B cell (primary cell): ENCODE data around the gene DDI2. TPM values are rescaled to one million over a fixed set of nuclear protein-coding genes. Genes with fewer than 3 reads are reported as not detected.

Experiments
- ATAC-seq: fragments of 200-7000 bp; cut with Tn5 transposase; one replicate; pipeline ENCODE4 v1.10.0; 2021; ENCODE audit warnings: low read depth, mild to moderate bottlenecking, moderate number of reproducible peaks, moderate library complexity
- CTCF ChIA-PET: fragments of 350-600 bp; sonication (Branson Sonifier 250); formaldehyde crosslinking; loops from one replicate; lab custom pipeline; 2021; ENCODE audit warnings: antibody characterized with exemption, inconsistent platforms; lab: Charles Lee
- POLR2A ChIA-PET: fragments of 350-600 bp; sonication (Branson Sonifier 250); formaldehyde crosslinking; loops from one replicate; lab custom pipeline; 2021; ENCODE audit warnings: antibody characterized with exemption; lab: Charles Lee
- DNase-seq: peaks from one replicate; pipeline ENCODE4 v3.0.0; 2013
- H2AFZ ChIP-seq: 2 replicates; pipeline ENCODE4 v1.6.1; 2012; ENCODE audit warnings: mild to moderate bottlenecking, low read depth, low read length; ENCODE audit not compliant: insufficient read depth, poor library complexity, severe bottlenecking
- H3K27ac ChIP-seq, 2 donors: 1 replicate in 1 of 2; 2 replicates in 1 of 2; pipeline ENCODE4 v1.5.1; 2012 to 2013; ENCODE audit warnings: low read length in 2 of 2, mild to moderate bottlenecking in 2 of 2, moderate library complexity in 1 of 2
- H3K27me3 ChIP-seq, 4 experiments: fragments of 200-600 bp in 1 of 4; sonication (generic) in 1 of 4; replicated peaks in 1 of 4; 1 replicate in 2 of 4; 2 replicates in 2 of 4; pipeline versions ENCODE4 v1.6.1 to v1.7.0; 2013 to 2016; ENCODE audit warnings: low read length in 3 of 4, mild to moderate bottlenecking in 2 of 4, mixed read lengths in 1 of 4, moderate library complexity in 1 of 4; ENCODE audit not compliant: insufficient read depth in 4 of 4, control insufficient read depth in 3 of 4; ENCODE audit errors: control extremely low read depth in 1 of 4
- H3K36me3 ChIP-seq, 2 experiments: replicated peaks in 1 of 2; 1 replicate in 1 of 2; 2 replicates in 1 of 2; pipeline versions ENCODE4 v1.6.1 to v1.7.1; 2013; ENCODE audit warnings: low read length in 1 of 2; ENCODE audit not compliant: insufficient read depth in 2 of 2, control insufficient read depth in 1 of 2; ENCODE audit errors: control extremely low read depth in 1 of 2, extremely low read depth in 1 of 2
- H3K4me1 ChIP-seq, 2 donors: fragments of 200-600 bp in 1 of 2; sonication (generic) in 1 of 2; 1 replicate in 1 of 2; 2 replicates in 1 of 2; pipeline versions ENCODE4 v1.5.1 to v1.6.1; 2013 to 2017; ENCODE audit warnings: low read length in 2 of 2; ENCODE audit not compliant: control insufficient read depth in 2 of 2, insufficient read depth in 2 of 2
- H3K4me2 ChIP-seq: replicated peaks from 2 replicates; pipeline ENCODE3; 2012; ENCODE audit warnings: mild to moderate bottlenecking, low read depth, low read length; ENCODE audit not compliant: poor library complexity, severe bottlenecking
- H3K4me3 ChIP-seq, 5 experiments: fragments of 200-600 bp in 1 of 5; sonication (generic) in 1 of 5; 1 replicate in 3 of 5; 2 replicates in 2 of 5; pipeline versions ENCODE4 v1.5.1 to v1.7.0; 2011 to 2016; ENCODE audit warnings: low read length in 4 of 5, mild to moderate bottlenecking in 4 of 5, low read depth in 2 of 5, control low read depth in 1 of 5, moderate library complexity in 1 of 5; ENCODE audit not compliant: insufficient read depth in 1 of 5; ENCODE audit errors: control extremely low read depth in 1 of 5, extremely low read depth in 1 of 5
- H3K79me2 ChIP-seq: fragments of 200-600 bp; sonication (generic); one replicate; pipeline ENCODE4 v1.6.0; 2016; ENCODE audit warnings: low read length; ENCODE audit not compliant: control insufficient read depth, insufficient read depth
- H3K9ac ChIP-seq: fragments of 200-600 bp; sonication (generic); 2 replicates; pipeline ENCODE4 v1.6.1; 2017; ENCODE audit warnings: mild to moderate bottlenecking, low read length, moderate library complexity
- H3K9me3 ChIP-seq, 3 donors: one replicate each; pipeline versions ENCODE4 v1.6.1 to v1.7.1; 2013; ENCODE audit warnings: low read length in 2 of 3; ENCODE audit not compliant: control insufficient read depth in 2 of 3, insufficient read depth in 1 of 3; ENCODE audit errors: control extremely low read depth in 1 of 3
- H4K20me1 ChIP-seq: 2 replicates; pipeline ENCODE4 v1.6.0; 2012; ENCODE audit warnings: mild to moderate bottlenecking, low read length; ENCODE audit not compliant: insufficient read depth, control insufficient read depth, poor library complexity, severe bottlenecking
- H3K27ac Mint-ChIP-seq: one replicate; pipeline ENCODE4 v1.8.0; 2021; ENCODE audit warnings: mixed read lengths
- H3K27me3 Mint-ChIP-seq: one replicate; pipeline ENCODE4 v1.8.0; 2021; ENCODE audit warnings: mixed read lengths
- H3K4me1 Mint-ChIP-seq: one replicate; pipeline ENCODE4 v1.8.0; 2021; ENCODE audit warnings: mixed read lengths
- H3K4me3 Mint-ChIP-seq: one replicate; pipeline ENCODE4 v1.8.0; 2021; ENCODE audit warnings: mixed read lengths
- H3K9me3 Mint-ChIP-seq: one replicate; pipeline ENCODE4 v1.8.0; 2022; ENCODE audit warnings: mixed read lengths; ENCODE audit not compliant: insufficient read depth
- EZH2 ChIP-seq: IDR thresholded peaks from 2 replicates; pipeline ENCODE4 v1.6.1; 2012; ENCODE audit warnings: borderline replicate concordance, low read depth, mild to moderate bottlenecking, moderate library complexity, low read length; ENCODE audit not compliant: insufficient read depth, poor library complexity, severe bottlenecking
- WGBS: methylation state at CpG from one replicate; pipeline ENCODE4 v1.1.5; 2013; ENCODE audit warnings: missing lambda C conversion rate; ENCODE audit not compliant: insufficient coverage; 5-methylcytosine and 5-hydroxymethylcytosine counted together
- intact Hi-C: fragments of 100-400 bp; cut with micrococcal nuclease; formaldehyde crosslinking; loops from one replicate; pipeline ENCODE4 v1.10.0; 2022
- polyA plus RNA-seq: library from polyadenylated mRNA; depleted of rRNA; stranded (reverse); fragments of >200 nt; gene quantifications from 2 replicates; pipeline ENCODE4 v1.2.3, GENCODE V29; 2012
- total RNA-seq, 2 donors: library from RNA; stranded (reverse); fragments of 120-200 nt in 1 of 2; gene quantifications; 1 replicate in 1 of 2; 2 replicates in 1 of 2; pipeline versions ENCODE4 v1.2.3 to v1.2.4, GENCODE V29; 2013 to 2022
- TF ChIP-seq, protein P1 (sequence below): fragments of 200-600 bp; IDR thresholded peaks from one replicate; pipeline ENCODE4 v1.8.0; 2022; ENCODE audit warnings: antibody characterized with exemption, mild to moderate bottlenecking

Gene DDI2
- total and polyA plus RNA-seq, 2 donors (not counting 1 experiment from before 2014, with no cell fraction given), result 8.5 to 61.0 TPM

DNA sequence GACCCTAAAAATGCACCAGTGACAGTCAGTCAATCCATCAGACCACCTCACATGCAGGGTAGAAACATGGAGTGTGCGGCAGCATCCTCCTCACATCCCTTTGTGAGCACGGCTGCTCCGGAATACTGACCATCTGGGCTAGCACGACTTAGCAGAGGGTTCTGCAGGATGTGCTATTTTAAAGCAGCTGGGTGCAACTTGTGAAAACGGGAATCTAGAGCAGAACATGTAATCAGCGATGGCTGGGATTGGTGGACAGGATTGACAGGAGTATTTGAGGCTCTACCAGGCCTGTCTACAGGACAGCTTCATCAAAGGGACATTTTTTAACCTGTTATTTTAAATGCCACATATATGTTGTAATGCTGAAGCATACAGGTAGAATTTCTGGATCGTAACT lies 50.1 kb downstream of the DDI2 start:
- Mint-ChIP-seq H3K9me3 (no peaks in the 10 kb centered on the region), H3K27me3 (no peaks in the 10 kb centered on the region), H3K27ac (no peak overlapping the region), H3K4me3 (no peak overlapping the region), H3K4me1 (peaks cover 3% of the 10 kb centered on the region)
- Histone ChIP-seq H3K9ac (no peak overlapping the region), H3K4me2 (no peak overlapping the region), H4K20me1 (no peaks in the 10 kb centered on the region), H3K79me2 (no peaks in the 10 kb centered on the region), H3K27ac (no peak overlapping the region), H3K4me3 (no peak overlapping the region), H2AFZ (no peak overlapping the region), H3K27me3 (no peaks in the 10 kb centered on the region), H3K9me3 (no peaks in the 10 kb centered on the region), H3K4me1 (no peaks in the 10 kb centered on the region), H3K36me3 (peaks cover 2 to 8% of the 10 kb centered on the region in 2 experiments)
- ATAC-seq, result no peak
- intact Hi-C loops, result loop anchor here (5.0 kb wide), 1 partner anchor 75 kb away; the partner anchor contains the start of gene TMEM82
- WGBS, result 94% methylated on average over 3 of the region's 7 CpGs
- no peak for TF ChIP-seq EZH2
- POLR2A ChIA-PET, result no interaction called here
- CTCF ChIA-PET, result no interaction called here
- no peak for DNase-seq

DNA sequence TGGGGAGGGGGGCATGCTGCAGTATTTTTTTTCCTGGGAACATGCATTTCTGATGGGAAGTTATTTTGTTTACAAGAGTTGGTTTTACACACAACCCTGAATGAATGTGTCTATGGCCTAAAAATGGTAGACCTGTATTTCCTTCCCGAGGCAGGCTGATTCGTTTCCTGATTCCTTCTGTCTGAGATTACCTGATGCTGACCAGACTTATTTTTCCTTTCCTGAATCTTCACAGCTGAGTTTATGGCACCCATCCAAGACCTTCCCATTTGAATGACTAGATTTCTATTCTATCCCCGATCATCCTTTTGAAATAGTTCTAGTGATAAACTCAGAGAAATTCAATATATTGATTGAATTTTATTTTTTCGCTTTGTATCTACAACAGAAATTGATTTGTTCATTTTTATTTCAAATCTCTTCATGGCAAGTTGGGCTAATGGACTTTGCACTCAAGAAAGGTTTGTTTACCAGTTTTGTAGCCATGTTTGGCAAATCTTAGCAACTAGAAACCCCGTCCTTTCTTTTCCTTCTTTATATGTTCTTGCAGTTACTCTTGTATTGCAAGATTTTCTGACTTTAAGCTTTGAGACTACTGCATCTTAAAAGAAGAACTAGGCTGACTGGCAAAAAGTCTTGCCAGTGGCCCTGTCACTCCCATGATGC lies 51.0 kb downstream of the DDI2 start:
- ATAC-seq (no peak), DNase-seq (no peak)
- Mint-ChIP-seq H3K27me3 (no peaks in the 10 kb centered on the region), H3K4me3 (no peak overlapping the region), H3K27ac (no peak overlapping the region), H3K9me3 (no peaks in the 10 kb centered on the region), H3K4me1 (peaks cover 3% of the 10 kb centered on the region)
- Histone ChIP-seq H3K4me1 (no peaks in the 10 kb centered on the region), H3K9ac (no peak overlapping the region), H3K9me3 (no peaks in the 10 kb centered on the region), H3K36me3 (peaks cover 0 to 2% of the 10 kb centered on the region in 2 experiments), H2AFZ (no peak overlapping the region), H3K4me2 (no peak overlapping the region), H3K27me3 (no peaks in the 10 kb centered on the region), H4K20me1 (no peaks in the 10 kb centered on the region), H3K4me3 (no peak overlapping the region), H3K79me2 (no peaks in the 10 kb centered on the region), H3K27ac (no peak overlapping the region)
- CTCF ChIA-PET, result no interaction called here
- TF ChIP-seq EZH2, result no peak
- TF ChIP-seq, protein P1, sequence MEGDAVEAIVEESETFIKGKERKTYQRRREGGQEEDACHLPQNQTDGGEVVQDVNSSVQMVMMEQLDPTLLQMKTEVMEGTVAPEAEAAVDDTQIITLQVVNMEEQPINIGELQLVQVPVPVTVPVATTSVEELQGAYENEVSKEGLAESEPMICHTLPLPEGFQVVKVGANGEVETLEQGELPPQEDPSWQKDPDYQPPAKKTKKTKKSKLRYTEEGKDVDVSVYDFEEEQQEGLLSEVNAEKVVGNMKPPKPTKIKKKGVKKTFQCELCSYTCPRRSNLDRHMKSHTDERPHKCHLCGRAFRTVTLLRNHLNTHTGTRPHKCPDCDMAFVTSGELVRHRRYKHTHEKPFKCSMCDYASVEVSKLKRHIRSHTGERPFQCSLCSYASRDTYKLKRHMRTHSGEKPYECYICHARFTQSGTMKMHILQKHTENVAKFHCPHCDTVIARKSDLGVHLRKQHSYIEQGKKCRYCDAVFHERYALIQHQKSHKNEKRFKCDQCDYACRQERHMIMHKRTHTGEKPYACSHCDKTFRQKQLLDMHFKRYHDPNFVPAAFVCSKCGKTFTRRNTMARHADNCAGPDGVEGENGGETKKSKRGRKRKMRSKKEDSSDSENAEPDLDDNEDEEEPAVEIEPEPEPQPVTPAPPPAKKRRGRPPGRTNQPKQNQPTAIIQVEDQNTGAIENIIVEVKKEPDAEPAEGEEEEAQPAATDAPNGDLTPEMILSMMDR, result no peak
- POLR2A ChIA-PET, result no interaction called here
- intact Hi-C loops, result loop anchor here (5.0 kb wide), 1 partner anchor 74 kb away; the partner anchor contains the start of gene TMEM82
- 94% methylated on average over 2 of the region's 5 CpGs for WGBS
